GM23338 (cell line): ENCODE results near the gene BTRC. TPM values are rescaled to one million over a fixed set of nuclear protein-coding genes. Genes with fewer than 3 reads are reported as not detected.

Experiments used
- ATAC-seq: fragments of 200-7000 bp; cut with Tn5 transposase; 3 replicates; pipeline ENCODE4 v1.9.1; 2020
- DNase-seq: peaks from one replicate; pipeline ENCODE4 v3.0.0-alpha.2; 2015; ENCODE audit warnings: low spot score
- H2AFZ ChIP-seq: fragments of 200-600 bp; sonication (generic); 2 replicates; pipeline ENCODE4 v1.8.0; 2016; ENCODE audit warnings: antibody characterized with exemption, mild to moderate bottlenecking, moderate library complexity
- H3F3A ChIP-seq: fragments of 200-600 bp; sonication (generic); replicated peaks from 2 replicates; pipeline ENCODE4 v1.8.0; 2017; ENCODE audit warnings: antibody characterized with exemption, mixed run types, low read depth
- H3K27ac ChIP-seq: fragments of 200-600 bp; sonication (generic); 2 replicates; pipeline ENCODE4 v1.6.1; 2016; ENCODE audit warnings: low read depth
- H3K27me3 ChIP-seq: fragments of 200-600 bp; sonication (generic); 2 replicates; pipeline ENCODE4 v1.8.0; 2016; ENCODE audit warnings: mild to moderate bottlenecking, mixed run types, moderate library complexity; ENCODE audit not compliant: insufficient read depth
- H3K36me3 ChIP-seq: fragments of 200-600 bp; sonication (generic); 2 replicates; pipeline ENCODE4 v1.8.0; 2016; ENCODE audit warnings: mild to moderate bottlenecking; ENCODE audit not compliant: insufficient read depth
- H3K4me1 ChIP-seq: fragments of 200-600 bp; sonication (generic); 2 replicates; pipeline ENCODE4 v1.8.0; 2016; ENCODE audit warnings: mild to moderate bottlenecking, moderate library complexity; ENCODE audit not compliant: insufficient read depth
- H3K4me2 ChIP-seq: fragments of 200-600 bp; sonication (generic); 2 replicates; pipeline ENCODE4 v1.7.1; 2017; ENCODE audit warnings: mixed run types
- H3K4me3 ChIP-seq: fragments of 200-600 bp; sonication (generic); 2 replicates; pipeline ENCODE4 v1.6.1; 2016; ENCODE audit warnings: mixed run types
- H3K79me2 ChIP-seq: fragments of 200-600 bp; sonication (generic); replicated peaks from 2 replicates; pipeline ENCODE4 v1.8.0; 2017; ENCODE audit warnings: mild to moderate bottlenecking; ENCODE audit not compliant: insufficient read depth
- H3K9me2 ChIP-seq: fragments of 200-600 bp; sonication (generic); 2 replicates; pipeline ENCODE4 v1.8.0; 2017; ENCODE audit not compliant: insufficient read depth
- H4K20me1 ChIP-seq: fragments of 200-600 bp; sonication (generic); replicated peaks from 2 replicates; pipeline ENCODE4 v1.8.0; 2017; ENCODE audit warnings: mild to moderate bottlenecking; ENCODE audit not compliant: insufficient read depth
- H3K27ac Mint-ChIP-seq: 2 replicates; pipeline ENCODE4 v1.8.0; 2020; ENCODE audit warnings: inconsistent platforms, mild to moderate bottlenecking, moderate library complexity, mixed read lengths
- H3K27me3 Mint-ChIP-seq: 3 replicates; pipeline ENCODE4 v1.8.0; 2022; ENCODE audit warnings: low read depth, mild to moderate bottlenecking, moderate library complexity, mixed read lengths, inconsistent platforms; ENCODE audit not compliant: insufficient read depth, poor library complexity
- H3K36me3 Mint-ChIP-seq: 3 replicates; pipeline ENCODE4 v1.8.0; 2021; ENCODE audit warnings: low read depth, mild to moderate bottlenecking, inconsistent platforms, moderate library complexity, mixed read lengths
- H3K4me1 Mint-ChIP-seq: 3 replicates; pipeline ENCODE4 v1.8.0; 2020; ENCODE audit warnings: mild to moderate bottlenecking, inconsistent platforms, mixed read lengths
- H3K4me3 Mint-ChIP-seq: 3 replicates; pipeline ENCODE4 v1.8.0; 2021; ENCODE audit warnings: moderate library complexity, mild to moderate bottlenecking, inconsistent platforms, mixed read lengths
- H3K9me3 Mint-ChIP-seq: 3 replicates; pipeline ENCODE4 v1.8.0; 2020; ENCODE audit warnings: moderate library complexity, mild to moderate bottlenecking, inconsistent platforms, mixed read lengths
- CREB1 ChIP-seq: fragments of 250-450 bp; sonication (Bioruptor Pico); IDR thresholded peaks from 2 replicates; pipeline ENCODE4 v1.5.0; 2020; ENCODE audit warnings: low read depth, mild to moderate bottlenecking, moderate library complexity
- CTCF ChIP-seq, 2 experiments: fragments of 200-600 bp in 1 of 2; sonication (generic) in 1 of 2; conservative IDR thresholded peaks; 2 replicates each; pipeline versions ENCODE4 v1.5.1 to v1.6.1; 2016 to 2017; ENCODE audit warnings: antibody characterized with exemption in 2 of 2, low read depth in 2 of 2, mild to moderate bottlenecking in 2 of 2, moderate library complexity in 1 of 2
- EZH2 ChIP-seq: fragments of 200-600 bp; sonication (generic); IDR thresholded peaks from one replicate; pipeline ENCODE4 v1.8.0; 2017; ENCODE audit warnings: antibody characterized with exemption, mild to moderate bottlenecking, low read depth; ENCODE audit not compliant: unreplicated experiment
- EZH2phosphoT487 ChIP-seq: fragments of 200-600 bp; sonication (generic); IDR thresholded peaks from one replicate; pipeline ENCODE4 v1.8.1; 2018; ENCODE audit warnings: antibody characterized with exemption; ENCODE audit not compliant: unreplicated experiment
- JUNB ChIP-seq: IDR thresholded peaks from one replicate; pipeline ENCODE4 v1.6.1; 2016; ENCODE audit warnings: antibody characterized with exemption; ENCODE audit not compliant: unreplicated experiment
- NANOG ChIP-seq: IDR thresholded peaks from 2 replicates; pipeline ENCODE4 v1.6.1; 2016; ENCODE audit warnings: antibody characterized with exemption, borderline replicate concordance
- POLR2AphosphoS5 ChIP-seq: IDR thresholded peaks from 2 replicates; pipeline ENCODE4 v1.6.1; 2016; ENCODE audit warnings: antibody characterized with exemption, low read depth
- STAT1 ChIP-seq: IDR thresholded peaks from one replicate; pipeline ENCODE4 v1.6.1; 2016; ENCODE audit warnings: antibody characterized with exemption; ENCODE audit not compliant: unreplicated experiment
- ZNF114 ChIP-seq: fragments of 250-450 bp; sonication (Bioruptor Pico); IDR thresholded peaks from 2 replicates; pipeline ENCODE4 v1.5.0; 2020; ENCODE audit warnings: mild to moderate bottlenecking, moderate library complexity
- ZNF331 ChIP-seq: fragments of 250-450 bp; sonication (Bioruptor Pico); IDR thresholded peaks from 2 replicates; pipeline ENCODE4 v1.5.0; 2020; ENCODE audit warnings: low read depth, mild to moderate bottlenecking, moderate library complexity
- ZNF462 ChIP-seq: fragments of 250-450 bp; sonication (Bioruptor Pico); IDR thresholded peaks from 2 replicates; pipeline ENCODE4 v1.5.0; 2020; ENCODE audit warnings: mild to moderate bottlenecking, moderate library complexity
- polyA plus RNA-seq: library from polyadenylated mRNA; unstranded; fragments of >200 nt; fragmentation: Nextera tagmentation; extraction: Ambion mirVana; gene quantifications from 2 replicates; pipeline ENCODE4 v1.2.1, GENCODE V29; 2016
- total RNA-seq: library from RNA; depleted of rRNA; stranded (reverse); fragments of >200 nt; shearing (Covaris generic); gene quantifications from 2 replicates; pipeline ENCODE4 v1.2.3, GENCODE V29; 2014
- TF ChIP-seq, protein P1 (sequence below): IDR thresholded peaks from 2 replicates; pipeline ENCODE4 v1.6.1; 2016; ENCODE audit warnings: antibody characterized with exemption
- TF ChIP-seq, protein P2 (sequence below): IDR thresholded peaks from one replicate; pipeline ENCODE4 v1.6.1; 2018; ENCODE audit warnings: antibody characterized with exemption; ENCODE audit not compliant: unreplicated experiment

BTRC gene
- total and polyA plus RNA-seq, 2 experiments from 2014 or later = 10.0 to 17.5 TPM

- no peaks in the 10 kb centered on the region for H4K20me1 ChIP-seq
- H3K27me3 ChIP-seq = no peaks in the 10 kb centered on the region
- ATAC-seq = no peak
- Mint-ChIP-seq H3K27me3 (no peaks in the 10 kb centered on the region), H3K9me3 (no peaks in the 10 kb centered on the region), H3K27ac (no peak overlapping the region), H3K36me3 (no peaks in the 10 kb centered on the region), H3K4me1 (no peaks in the 10 kb centered on the region), H3K4me3 (no peak overlapping the region)
- no peak overlapping the region for H3K4me3 ChIP-seq
- H3K27ac ChIP-seq = no peak overlapping the region
- no peak overlapping the region for H3K4me2 ChIP-seq
- H3K4me1 ChIP-seq = no peaks in the 10 kb centered on the region
- no peak overlapping the region for H2AFZ ChIP-seq
- H3K36me3 ChIP-seq = no peaks in the 10 kb centered on the region
- no peaks in the 10 kb centered on the region for H3F3A ChIP-seq
- H3K9me2 ChIP-seq = no peaks in the 10 kb centered on the region
- DNase-seq = no peak
- TF ChIP-seq CREB1 (no peak), ZNF331 (CRISPR knock-in tag) (no peak), JUNB (no peak), POLR2AphosphoS5 (no peak), ZNF114 (no peak), EZH2 (no peak), NANOG (no peak), ZNF462 (CRISPR knock-in tag) (no peak), EZH2phosphoT487 (no peak), STAT1 (no peak), CTCF (conservative IDR thresholded peaks at IDR 0.05; ENCODE audit: low read depth in 2 of 2) (no peak)
- TF ChIP-seq, protein P1, sequence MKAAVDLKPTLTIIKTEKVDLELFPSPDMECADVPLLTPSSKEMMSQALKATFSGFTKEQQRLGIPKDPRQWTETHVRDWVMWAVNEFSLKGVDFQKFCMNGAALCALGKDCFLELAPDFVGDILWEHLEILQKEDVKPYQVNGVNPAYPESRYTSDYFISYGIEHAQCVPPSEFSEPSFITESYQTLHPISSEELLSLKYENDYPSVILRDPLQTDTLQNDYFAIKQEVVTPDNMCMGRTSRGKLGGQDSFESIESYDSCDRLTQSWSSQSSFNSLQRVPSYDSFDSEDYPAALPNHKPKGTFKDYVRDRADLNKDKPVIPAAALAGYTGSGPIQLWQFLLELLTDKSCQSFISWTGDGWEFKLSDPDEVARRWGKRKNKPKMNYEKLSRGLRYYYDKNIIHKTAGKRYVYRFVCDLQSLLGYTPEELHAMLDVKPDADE = no peak
- TF ChIP-seq, protein P2, sequence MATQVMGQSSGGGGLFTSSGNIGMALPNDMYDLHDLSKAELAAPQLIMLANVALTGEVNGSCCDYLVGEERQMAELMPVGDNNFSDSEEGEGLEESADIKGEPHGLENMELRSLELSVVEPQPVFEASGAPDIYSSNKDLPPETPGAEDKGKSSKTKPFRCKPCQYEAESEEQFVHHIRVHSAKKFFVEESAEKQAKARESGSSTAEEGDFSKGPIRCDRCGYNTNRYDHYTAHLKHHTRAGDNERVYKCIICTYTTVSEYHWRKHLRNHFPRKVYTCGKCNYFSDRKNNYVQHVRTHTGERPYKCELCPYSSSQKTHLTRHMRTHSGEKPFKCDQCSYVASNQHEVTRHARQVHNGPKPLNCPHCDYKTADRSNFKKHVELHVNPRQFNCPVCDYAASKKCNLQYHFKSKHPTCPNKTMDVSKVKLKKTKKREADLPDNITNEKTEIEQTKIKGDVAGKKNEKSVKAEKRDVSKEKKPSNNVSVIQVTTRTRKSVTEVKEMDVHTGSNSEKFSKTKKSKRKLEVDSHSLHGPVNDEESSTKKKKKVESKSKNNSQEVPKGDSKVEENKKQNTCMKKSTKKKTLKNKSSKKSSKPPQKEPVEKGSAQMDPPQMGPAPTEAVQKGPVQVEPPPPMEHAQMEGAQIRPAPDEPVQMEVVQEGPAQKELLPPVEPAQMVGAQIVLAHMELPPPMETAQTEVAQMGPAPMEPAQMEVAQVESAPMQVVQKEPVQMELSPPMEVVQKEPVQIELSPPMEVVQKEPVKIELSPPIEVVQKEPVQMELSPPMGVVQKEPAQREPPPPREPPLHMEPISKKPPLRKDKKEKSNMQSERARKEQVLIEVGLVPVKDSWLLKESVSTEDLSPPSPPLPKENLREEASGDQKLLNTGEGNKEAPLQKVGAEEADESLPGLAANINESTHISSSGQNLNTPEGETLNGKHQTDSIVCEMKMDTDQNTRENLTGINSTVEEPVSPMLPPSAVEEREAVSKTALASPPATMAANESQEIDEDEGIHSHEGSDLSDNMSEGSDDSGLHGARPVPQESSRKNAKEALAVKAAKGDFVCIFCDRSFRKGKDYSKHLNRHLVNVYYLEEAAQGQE = no peak
- no peaks in the 10 kb centered on the region for H3K79me2 ChIP-seq
Measured at GRCh38 chr10:101453791-101454718, 100.1 kb downstream of the BTRC start.
